ENCODE results near the gene ADAM10. TPM values are rescaled to one million over a fixed set of nuclear protein-coding genes. Genes with fewer than 3 reads are reported as not detected.

Gene ADAM10
- total RNA-seq, 1 donor from 2014 or later: 64.9 TPM

- no peak for DNase-seq (ENCODE audit: missing footprints)
- intact Hi-C loops (cut with DNase I): no loop called here
- ATAC-seq: no peak
Measured at GRCh38 chr15:58602823-58603222, 146.7 kb downstream of the ADAM10 start.

GRCh38 chr15:58598829-58599210 lies 150.7 kb downstream of the ADAM10 start:
- ATAC-seq (no peak), DNase-seq (ENCODE audit: missing footprints) (no peak)
- intact Hi-C loops (cut with DNase I): loop anchor here (5.0 kb wide), 1 partner anchor 47 kb away; no protein-coding TSS in a partner anchor

- ATAC-seq: no peak
- intact Hi-C loops (cut with DNase I): loop anchor here (5.0 kb wide), 1 partner anchor 46 kb away; no protein-coding TSS in a partner anchor
Measured at GRCh38 chr15:58597943-58598828, 151.3 kb downstream of the ADAM10 start.

GRCh38 chr15:58595516-58596263 lies 153.8 kb downstream of the ADAM10 start:
- no peak for DNase-seq (ENCODE audit: missing footprints)
- no peak for ATAC-seq
- intact Hi-C loops (cut with DNase I): loop anchor here (5.0 kb wide), 1 partner anchor 43 kb away; no protein-coding TSS in a partner anchor

More at GRCh38 chr15:58597943-58598828, 151.3 kb downstream of the ADAM10 start:
- no peak for DNase-seq (ENCODE audit: missing footprints)

- no peak for DNase-seq (ENCODE audit: missing footprints)
- intact Hi-C loops (cut with DNase I): loop anchor here (5.0 kb wide), 1 partner anchor 43 kb away; no protein-coding TSS in a partner anchor
- ATAC-seq: no peak
Measured at GRCh38 chr15:58594898-58595297, 154.6 kb downstream of the ADAM10 start.

GRCh38 chr15:58593870-58594269 lies 155.6 kb downstream of the ADAM10 start:
- ATAC-seq: no peak
- intact Hi-C loops (cut with DNase I): no loop called here
- DNase-seq (ENCODE audit: missing footprints): no peak

- no peak for DNase-seq (ENCODE audit: missing footprints)
- intact Hi-C loops (cut with DNase I): no loop called here
- no peak for ATAC-seq
Measured at GRCh38 chr15:58590926-58591325, 158.6 kb downstream of the ADAM10 start.

GRCh38 chr15:58590236-58590635 lies 159.3 kb downstream of the ADAM10 start:
- intact Hi-C loops (cut with DNase I): no loop called here
- ATAC-seq: no peak
- DNase-seq (ENCODE audit: missing footprints): no peak

- no peak for ATAC-seq
- no peak for DNase-seq (ENCODE audit: missing footprints)
- intact Hi-C loops (cut with DNase I): no loop called here
Measured at GRCh38 chr15:58589047-58589446, 160.5 kb downstream of the ADAM10 start.

GRCh38 chr15:58588096-58588495 lies 161.4 kb downstream of the ADAM10 start:
- no peak for DNase-seq (ENCODE audit: missing footprints)
- intact Hi-C loops (cut with DNase I): no loop called here
- ATAC-seq: peak; percentile 49

- intact Hi-C loops (cut with DNase I): no loop called here
Measured at GRCh38 chr15:58587486-58587885, 162.0 kb downstream of the ADAM10 start.

GRCh38 chr15:58585693-58586443 lies 163.6 kb downstream of the ADAM10 start:
- DNase-seq (ENCODE audit: missing footprints) (no peak), ATAC-seq (no peak)
- intact Hi-C loops (cut with DNase I): no loop called here

More at GRCh38 chr15:58587486-58587885, 162.0 kb downstream of the ADAM10 start:
- DNase-seq (ENCODE audit: missing footprints) (no peak), ATAC-seq (no peak)

GRCh38 chr15:58584789-58585461 lies 164.6 kb downstream of the ADAM10 start:
- DNase-seq (ENCODE audit: missing footprints) (no peak), ATAC-seq (no peak)
- intact Hi-C loops (cut with DNase I): no loop called here

- intact Hi-C loops (cut with DNase I): no loop called here
- ATAC-seq (peak; percentile 39), DNase-seq (ENCODE audit: missing footprints) (no peak)
Measured at GRCh38 chr15:58583171-58583908, 166.2 kb downstream of the ADAM10 start.

- no peak for ATAC-seq
- DNase-seq (ENCODE audit: missing footprints): no peak
- intact Hi-C loops (cut with DNase I): no loop called here
Measured at GRCh38 chr15:58582160-58582559, 167.3 kb downstream of the ADAM10 start.

GRCh38 chr15:58576657-58577056 lies 172.8 kb downstream of the ADAM10 start:
- no peak for DNase-seq (ENCODE audit: missing footprints)
- intact Hi-C loops (cut with DNase I): no loop called here
- no peak for ATAC-seq

- DNase-seq (ENCODE audit: missing footprints) (no peak), ATAC-seq (no peak)
- intact Hi-C loops (cut with DNase I): no loop called here
Measured at GRCh38 chr15:58575045-58575786, 174.3 kb downstream of the ADAM10 start.
